ENCODE results near the gene SERPINB13.

The SERPINB13 gene

DNA sequence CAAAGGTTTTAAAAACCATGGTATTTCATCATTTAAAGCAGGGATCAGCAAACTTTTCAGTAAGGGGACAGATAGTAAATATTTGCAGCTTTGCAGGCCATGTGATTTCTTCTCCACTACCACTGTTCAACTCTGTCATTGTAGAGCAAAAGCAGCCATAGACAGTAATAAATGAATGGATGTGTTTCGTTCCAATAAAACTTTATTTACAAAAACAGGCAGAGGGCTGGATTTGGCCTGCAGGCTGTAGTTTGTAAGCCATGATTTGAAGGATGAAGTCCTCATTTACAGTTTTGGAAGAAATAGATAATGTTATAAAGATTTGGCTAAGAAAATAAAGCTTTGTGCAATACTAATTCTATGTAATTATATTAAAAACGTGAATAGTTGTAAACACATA lies 43.1 kb upstream of the SERPINB13 start:
- no peak overlapping the region for H3K9ac ChIP-seq (ENCODE audit: low read length)
- H3K9me3 ChIP-seq (ENCODE audit: insufficient read depth, low read length): no peaks in the 10 kb centered on the region
- H4K20me1 ChIP-seq (ENCODE audit: low read depth, low read length): no peaks in the 10 kb centered on the region
- no peaks in the 10 kb centered on the region for H3F3A ChIP-seq (ENCODE audit: insufficient read depth)
- no peaks in the 10 kb centered on the region for H3K79me2 ChIP-seq (ENCODE audit: insufficient read depth, low read length)
- H3K36me3 ChIP-seq (ENCODE audit: low read length): no peaks in the 10 kb centered on the region
- no peak overlapping the region for H3K27ac ChIP-seq (ENCODE audit: low read depth, low read length)
- no peak overlapping the region for H2AFZ ChIP-seq (ENCODE audit: low read depth, low read length, severe bottlenecking)
- no peaks in the 10 kb centered on the region for H3K9me2 ChIP-seq (replicated peaks; ENCODE audit: insufficient read depth, low read length)
- H3K4me2 ChIP-seq (ENCODE audit: low read depth, low read length, poor library complexity, severe bottlenecking): no peak overlapping the region
- no peak for TF ChIP-seq EZH2phosphoT487 (conservative IDR thresholded peaks at IDR 0.05; ENCODE audit: low read length)
- TF ChIP-seq, protein P1, sequence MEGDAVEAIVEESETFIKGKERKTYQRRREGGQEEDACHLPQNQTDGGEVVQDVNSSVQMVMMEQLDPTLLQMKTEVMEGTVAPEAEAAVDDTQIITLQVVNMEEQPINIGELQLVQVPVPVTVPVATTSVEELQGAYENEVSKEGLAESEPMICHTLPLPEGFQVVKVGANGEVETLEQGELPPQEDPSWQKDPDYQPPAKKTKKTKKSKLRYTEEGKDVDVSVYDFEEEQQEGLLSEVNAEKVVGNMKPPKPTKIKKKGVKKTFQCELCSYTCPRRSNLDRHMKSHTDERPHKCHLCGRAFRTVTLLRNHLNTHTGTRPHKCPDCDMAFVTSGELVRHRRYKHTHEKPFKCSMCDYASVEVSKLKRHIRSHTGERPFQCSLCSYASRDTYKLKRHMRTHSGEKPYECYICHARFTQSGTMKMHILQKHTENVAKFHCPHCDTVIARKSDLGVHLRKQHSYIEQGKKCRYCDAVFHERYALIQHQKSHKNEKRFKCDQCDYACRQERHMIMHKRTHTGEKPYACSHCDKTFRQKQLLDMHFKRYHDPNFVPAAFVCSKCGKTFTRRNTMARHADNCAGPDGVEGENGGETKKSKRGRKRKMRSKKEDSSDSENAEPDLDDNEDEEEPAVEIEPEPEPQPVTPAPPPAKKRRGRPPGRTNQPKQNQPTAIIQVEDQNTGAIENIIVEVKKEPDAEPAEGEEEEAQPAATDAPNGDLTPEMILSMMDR (IDR thresholded peaks at IDR 0.05; ENCODE audit: insufficient read depth, low read length, poor library complexity, severe bottlenecking): no peak
- no peak overlapping the region for H3K4me3 ChIP-seq (ENCODE audit: insufficient read depth, low read length, poor library complexity, severe bottlenecking)
- no peaks in the 10 kb centered on the region for H3K27me3 ChIP-seq (ENCODE audit: low read length)

DNA sequence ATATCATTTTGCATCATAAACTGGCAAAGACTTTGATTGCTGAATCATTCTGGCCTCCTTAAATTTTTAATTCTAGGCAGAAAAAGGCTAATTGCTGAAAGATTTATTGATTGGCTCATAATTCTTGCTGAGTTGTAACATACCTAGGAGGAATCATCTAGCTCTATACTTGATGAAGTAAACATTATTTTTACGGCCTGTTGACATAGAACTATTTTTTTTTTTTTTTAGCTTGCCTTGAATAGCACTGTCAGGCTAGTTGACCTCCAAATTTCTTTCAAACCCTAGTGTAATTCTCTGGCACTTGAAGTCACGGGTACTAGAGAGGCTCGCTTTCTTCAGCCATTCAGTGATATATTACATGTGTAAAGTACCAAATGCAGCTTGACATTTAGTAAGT lies 42.1 kb upstream of the SERPINB13 start:
- Histone ChIP-seq H3K9ac (ENCODE audit: low read length) (no peak overlapping the region), H4K20me1 (ENCODE audit: low read depth, low read length) (no peaks in the 10 kb centered on the region), H3K4me2 (ENCODE audit: low read depth, low read length, poor library complexity, severe bottlenecking) (no peak overlapping the region), H3K9me3 (ENCODE audit: insufficient read depth, low read length) (no peaks in the 10 kb centered on the region), H3F3A (ENCODE audit: insufficient read depth) (no peaks in the 10 kb centered on the region), H3K36me3 (ENCODE audit: low read length) (no peaks in the 10 kb centered on the region), H3K27me3 (ENCODE audit: low read length) (no peaks in the 10 kb centered on the region), H3K4me3 (ENCODE audit: insufficient read depth, low read length, poor library complexity, severe bottlenecking) (no peak overlapping the region), H3K27ac (ENCODE audit: low read depth, low read length) (no peak overlapping the region), H3K79me2 (ENCODE audit: insufficient read depth, low read length) (no peaks in the 10 kb centered on the region), H2AFZ (ENCODE audit: low read depth, low read length, severe bottlenecking) (no peak overlapping the region), H3K9me2 (replicated peaks; ENCODE audit: insufficient read depth, low read length) (no peaks in the 10 kb centered on the region)
- no peak for TF ChIP-seq EZH2phosphoT487 (conservative IDR thresholded peaks at IDR 0.05; ENCODE audit: low read length)
- TF ChIP-seq, protein P1 (IDR thresholded peaks at IDR 0.05; ENCODE audit: insufficient read depth, low read length, poor library complexity, severe bottlenecking): no peak

DNA sequence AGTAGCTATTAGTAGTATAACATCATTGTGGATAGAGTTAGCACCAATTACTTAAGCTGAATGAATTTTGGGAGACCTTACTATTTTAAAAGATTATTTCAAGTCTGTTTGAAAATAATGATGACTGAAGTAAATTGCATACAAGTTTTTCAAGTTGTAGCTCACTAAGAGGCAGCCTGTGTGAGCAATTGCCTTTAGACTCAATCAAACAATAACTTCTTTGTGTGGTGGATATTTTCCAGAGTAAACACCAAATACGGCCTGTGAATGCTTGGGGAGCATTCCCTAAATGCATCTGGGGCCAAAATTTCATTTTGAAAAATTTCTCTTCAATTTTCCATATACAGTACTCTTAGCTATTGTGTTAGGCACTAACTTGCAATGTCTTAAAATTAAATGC lies 37.1 kb upstream of the SERPINB13 start:
- Histone ChIP-seq H3K27ac (ENCODE audit: low read depth, low read length) (no peak overlapping the region), H3K79me2 (ENCODE audit: insufficient read depth, low read length) (no peaks in the 10 kb centered on the region), H3K27me3 (ENCODE audit: low read length) (no peaks in the 10 kb centered on the region), H3K4me3 (ENCODE audit: insufficient read depth, low read length, poor library complexity, severe bottlenecking) (no peak overlapping the region), H3K9me3 (ENCODE audit: insufficient read depth, low read length) (no peaks in the 10 kb centered on the region), H4K20me1 (ENCODE audit: low read depth, low read length) (no peaks in the 10 kb centered on the region), H3K4me2 (ENCODE audit: low read depth, low read length, poor library complexity, severe bottlenecking) (no peak overlapping the region), H3K36me3 (ENCODE audit: low read length) (no peaks in the 10 kb centered on the region), H3F3A (ENCODE audit: insufficient read depth) (no peaks in the 10 kb centered on the region), H2AFZ (ENCODE audit: low read depth, low read length, severe bottlenecking) (no peak overlapping the region), H3K9ac (ENCODE audit: low read length) (no peak overlapping the region), H3K9me2 (replicated peaks; ENCODE audit: insufficient read depth, low read length) (no peaks in the 10 kb centered on the region)
- TF ChIP-seq, protein P1 (IDR thresholded peaks at IDR 0.05; ENCODE audit: insufficient read depth, low read length, poor library complexity, severe bottlenecking): no peak
- no peak for TF ChIP-seq EZH2phosphoT487 (conservative IDR thresholded peaks at IDR 0.05; ENCODE audit: low read length)
